ENCODE measurements around the gene CDH4.

GRCh38 chr20:61609461-61609860 lies 357.4 kb downstream of the CDH4 start:
- TF ChIP-seq POLR2AphosphoS5 (IDR thresholded peaks at IDR 0.05) (no peak), POLR2A (IDR thresholded peaks at IDR 0.05) (no peak), CTCF (IDR thresholded peaks at IDR 0.05) (no peak)

Measured in sigmoid colon (tissue), 4 donors.